HUES6 (cell line): ENCODE measurements around the gene LRP3.
"Not testable (repeated sequence)": the region's sequence is repeated elsewhere in the genome, so short reads cannot be mapped to it uniquely, and the experiment has no call there.

Experiments used
- H3K27ac ChIP-seq: 2 replicates; pipeline ENCODE4 v1.7.0; 2013; ENCODE audit warnings: low read depth, mild to moderate bottlenecking, low read length, inconsistent platforms
- H3K27me3 ChIP-seq: 2 replicates; pipeline ENCODE4 v1.6.1; 2013; ENCODE audit warnings: low read length; ENCODE audit not compliant: control insufficient read depth, insufficient read depth
- H3K36me3 ChIP-seq: 2 replicates; pipeline ENCODE4 v1.6.1; 2013; ENCODE audit warnings: low read length; ENCODE audit not compliant: control insufficient read depth, insufficient read depth
- H3K4me1 ChIP-seq: 2 replicates; pipeline ENCODE4 v1.6.1; 2013; ENCODE audit warnings: low read length; ENCODE audit not compliant: control insufficient read depth, insufficient read depth
- H3K4me3 ChIP-seq: 2 replicates; pipeline ENCODE4 v1.5.1; 2013; ENCODE audit warnings: low read depth, low read length
- H3K9ac ChIP-seq: one replicate; pipeline ENCODE4 v1.6.1; 2013; ENCODE audit warnings: mild to moderate bottlenecking, low read length
- H3K9me3 ChIP-seq: 2 replicates; pipeline ENCODE4 v1.6.1; 2013; ENCODE audit warnings: low read depth, low read length; ENCODE audit not compliant: control insufficient read depth, insufficient read depth

The LRP3 gene

DNA sequence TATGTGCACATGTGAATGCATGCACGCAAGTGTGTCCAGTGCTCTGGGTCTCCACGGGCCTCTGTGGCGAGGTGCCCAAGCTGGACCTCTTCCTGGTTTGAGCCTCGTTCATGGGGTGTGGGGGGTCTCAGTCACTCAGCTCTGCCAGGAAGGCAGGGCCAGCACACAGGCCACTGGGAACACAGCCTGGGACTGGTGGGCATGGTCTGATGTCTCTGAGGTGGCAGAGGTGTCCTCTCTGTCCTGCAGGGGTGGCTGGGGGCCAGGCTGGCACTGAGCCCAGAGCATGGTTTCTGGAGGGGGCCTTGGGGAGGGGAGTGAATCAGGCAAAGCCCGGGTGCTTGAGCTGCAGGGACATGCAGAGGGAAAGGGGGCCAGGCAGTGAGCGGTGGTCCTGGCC, 9.4 kb downstream of the LRP3 start:
- Histone ChIP-seq H3K9me3 (no peaks in the 10 kb centered on the region), H3K4me3 (no peak overlapping the region), H3K27me3 (no peaks in the 10 kb centered on the region), H3K9ac (no peak overlapping the region), H3K27ac (no peak overlapping the region), H3K4me1 (no peaks in the 10 kb centered on the region), H3K36me3 (peaks cover 30% of the 10 kb centered on the region)

GRCh38 chr19:33204136-33204973, 10.2 kb downstream of the LRP3 start:
- no peaks in the 10 kb centered on the region for H3K9me3 ChIP-seq
- no peaks in the 10 kb centered on the region for H3K4me1 ChIP-seq
- no peak overlapping the region for H3K9ac ChIP-seq
- no peak overlapping the region for H3K27ac ChIP-seq
- H3K36me3 ChIP-seq = peaks cover 27% of the 10 kb centered on the region
- H3K4me3 ChIP-seq = no peak overlapping the region
- no peaks in the 10 kb centered on the region for H3K27me3 ChIP-seq

- Histone ChIP-seq H3K9me3 (no peaks in the 10 kb centered on the region), H3K27ac (no peak overlapping the region), H3K9ac (no peak overlapping the region), H3K36me3 (peaks cover 27% of the 10 kb centered on the region), H3K4me3 (no peak overlapping the region), H3K4me1 (no peaks in the 10 kb centered on the region), H3K27me3 (no peaks in the 10 kb centered on the region)
Measured at GRCh38 chr19:33205110-33205509, 11.0 kb downstream of the LRP3 start.

GRCh38 chr19:33205531-33206260, 11.6 kb downstream of the LRP3 start:
- no peaks in the 10 kb centered on the region for H3K9me3 ChIP-seq
- H3K4me3 ChIP-seq = no peak overlapping the region
- H3K27me3 ChIP-seq = no peaks in the 10 kb centered on the region
- no peak overlapping the region for H3K9ac ChIP-seq
- no peak overlapping the region for H3K27ac ChIP-seq
- H3K36me3 ChIP-seq = peaks cover 27% of the 10 kb centered on the region
- H3K4me1 ChIP-seq = no peaks in the 10 kb centered on the region

DNA sequence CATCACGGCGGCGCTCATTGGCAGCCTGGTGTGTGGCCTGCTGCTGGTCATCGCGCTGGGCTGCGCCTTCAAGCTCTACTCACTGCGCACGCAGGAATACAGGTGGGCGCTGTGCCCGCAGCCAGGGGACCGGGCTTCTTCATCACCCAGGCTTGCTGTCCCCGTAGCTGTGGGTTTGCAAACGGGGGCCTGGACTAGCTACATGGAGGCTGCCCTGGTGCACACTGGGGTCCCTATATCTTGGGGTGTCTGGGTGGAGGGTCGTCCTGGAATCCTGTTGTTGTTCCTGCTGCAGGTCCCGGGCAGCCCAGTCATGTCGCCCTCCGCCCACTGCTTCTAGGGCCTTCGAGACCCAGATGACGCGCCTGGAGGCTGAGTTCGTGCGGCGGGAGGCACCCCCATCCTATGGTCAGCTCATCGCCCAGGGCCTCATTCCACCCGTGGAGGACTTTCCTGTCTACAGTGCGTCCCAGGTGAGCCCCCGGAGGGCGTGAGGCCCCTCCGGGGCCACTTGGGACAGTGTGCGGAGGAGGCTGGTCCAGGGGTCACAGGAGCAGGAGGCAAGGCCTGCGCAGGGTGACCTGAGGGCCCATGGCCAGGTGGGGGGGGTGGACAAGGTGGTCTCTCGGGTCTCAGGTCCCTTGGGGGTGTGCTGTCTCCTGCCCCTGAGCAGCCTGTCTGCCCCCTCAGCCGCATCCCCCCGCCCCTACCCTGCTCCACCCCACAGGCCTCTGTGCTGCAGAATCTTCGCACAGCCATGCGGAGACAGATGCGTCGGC, 12.3 kb downstream of the LRP3 start:
- no peak overlapping the region for H3K27ac ChIP-seq
- no peaks in the 10 kb centered on the region for H3K9me3 ChIP-seq

GRCh38 chr19:33207040-33207620, 13.0 kb downstream of the LRP3 start:
- Histone ChIP-seq H3K9me3 (no peaks in the 10 kb centered on the region), H3K4me1 (no peaks in the 10 kb centered on the region), H3K9ac (no peak overlapping the region), H3K27me3 (no peaks in the 10 kb centered on the region), H3K4me3 (no peak overlapping the region), H3K27ac (no peak overlapping the region), H3K36me3 (peaks cover 27% of the 10 kb centered on the region)

More for the DNA sequence above, 12.3 kb downstream of the LRP3 start:
- Histone ChIP-seq H3K36me3 (peaks cover 27% of the 10 kb centered on the region), H3K4me3 (no peak overlapping the region), H3K9ac (no peak overlapping the region), H3K27me3 (no peaks in the 10 kb centered on the region), H3K4me1 (no peaks in the 10 kb centered on the region)

GRCh38 chr19:33207903-33208302, 13.8 kb downstream of the LRP3 start:
- Histone ChIP-seq H3K27ac (no peak overlapping the region), H3K9ac (no peak overlapping the region), H3K27me3 (no peaks in the 10 kb centered on the region), H3K4me1 (no peaks in the 10 kb centered on the region), H3K36me3 (peaks cover 23% of the 10 kb centered on the region), H3K9me3 (no peaks in the 10 kb centered on the region), H3K4me3 (no peak overlapping the region)

GRCh38 chr19:33208371-33208895, 14.3 kb downstream of the LRP3 start:
- Histone ChIP-seq H3K27me3 (no peaks in the 10 kb centered on the region), H3K9ac (no peak overlapping the region), H3K27ac (no peak overlapping the region), H3K9me3 (no peaks in the 10 kb centered on the region), H3K4me1 (no peaks in the 10 kb centered on the region), H3K36me3 (peaks cover 18% of the 10 kb centered on the region; the same call in 1 of the 2 replicates), H3K4me3 (no peak overlapping the region)

DNA sequence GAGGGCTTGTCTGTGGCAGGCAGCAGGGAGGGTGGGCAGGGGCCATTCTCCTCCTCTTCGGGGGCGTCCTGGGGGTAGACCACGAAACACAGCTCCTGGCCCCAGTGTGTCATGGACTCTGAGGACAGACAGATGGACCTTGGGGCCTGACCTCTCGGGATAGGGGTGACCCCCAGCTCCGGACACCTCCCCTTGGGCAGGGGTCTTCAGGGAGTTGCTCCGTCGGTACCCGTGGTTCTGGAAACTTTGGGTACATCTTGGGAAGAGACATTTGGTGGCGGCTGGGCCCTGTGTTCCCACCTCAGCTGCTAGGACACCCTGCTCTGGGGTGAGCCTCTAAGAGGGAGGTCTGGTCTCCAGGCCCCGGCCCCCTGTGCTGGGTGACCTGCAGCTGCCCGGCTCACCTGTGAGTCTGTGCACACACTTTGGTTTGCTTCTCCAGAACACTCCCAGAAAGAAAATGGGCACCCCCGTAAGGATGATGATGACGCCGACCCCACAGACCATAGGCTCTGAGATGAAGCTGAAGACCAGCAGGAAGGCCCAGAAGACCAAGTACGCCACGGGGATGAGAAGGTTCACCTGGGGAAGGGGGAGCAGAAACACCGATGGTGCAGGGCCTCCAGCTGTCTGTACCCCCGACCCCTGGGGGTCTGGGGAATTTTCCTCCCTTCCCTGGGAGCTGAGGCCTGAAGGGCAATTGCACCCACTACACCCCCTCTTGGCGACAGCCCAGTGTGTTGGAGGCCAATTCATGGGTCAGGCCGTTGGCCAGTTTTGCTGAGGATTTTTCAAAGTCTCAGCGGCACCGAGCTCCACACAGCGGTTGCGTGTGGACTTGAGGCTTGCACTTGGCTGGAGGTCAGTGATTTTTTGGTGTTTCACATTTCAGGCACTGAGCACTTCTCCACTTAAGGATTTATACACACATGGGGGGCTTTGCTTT, 15.0 kb downstream of the LRP3 start:
- H3K27ac ChIP-seq = no peak overlapping the region
- H3K4me1 ChIP-seq = no peaks in the 10 kb centered on the region
- no peaks in the 10 kb centered on the region for H3K27me3 ChIP-seq
- no peaks in the 10 kb centered on the region for H3K9me3 ChIP-seq
- H3K36me3 ChIP-seq = peaks cover 18% of the 10 kb centered on the region; the same call in 1 of the 2 replicates
- H3K4me3 ChIP-seq = no peak overlapping the region
- no peak overlapping the region for H3K9ac ChIP-seq

DNA sequence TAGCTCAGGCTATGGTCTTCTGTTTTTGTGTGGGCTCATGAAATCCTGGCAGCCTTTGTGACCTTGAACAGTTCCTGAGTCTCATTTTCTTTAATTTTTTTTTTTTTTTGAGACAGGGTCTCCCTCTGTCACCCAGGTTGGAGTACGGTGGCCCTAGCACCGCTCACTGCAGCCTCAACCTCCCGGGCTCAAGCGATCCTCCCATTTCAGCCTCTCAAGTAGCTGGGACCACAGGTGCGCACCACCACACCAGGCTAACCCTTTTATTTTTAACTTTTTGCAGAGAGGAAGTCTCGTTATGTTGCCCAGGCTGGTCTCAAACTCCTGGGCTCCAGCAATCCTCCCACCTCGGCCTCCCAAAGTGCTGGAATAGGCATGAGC, 15.7 kb downstream of the LRP3 start:
- not testable (repeated sequence) for H3K27me3 ChIP-seq, H3K9ac ChIP-seq, H3K4me1 ChIP-seq, H3K9me3 ChIP-seq, H3K27ac ChIP-seq, H3K4me3 ChIP-seq
- H3K36me3 ChIP-seq = peaks cover 18% of the 10 kb centered on the region; the same call in 1 of the 2 replicates
